HG03521 (cell line): Measurements from ENCODE around the gene TWNK.

Source experiments
- ATAC-seq: cut with Tn5 transposase; IDR thresholded peaks from one replicate; pipeline ENCODE4 v1.9.1; 2021; ENCODE audit warnings: mild to moderate bottlenecking, moderate library complexity; ENCODE audit not compliant: unreplicated experiment

TWNK gene

GRCh38 chr10:101010329-101010728, 23.0 kb downstream of the TWNK start:
- ATAC-seq, result no peak

GRCh38 chr10:101011517-101012423, 24.4 kb downstream of the TWNK start:
- ATAC-seq, result no peak

GRCh38 chr10:101012525-101013364, 25.4 kb downstream of the TWNK start:
- ATAC-seq, result no peak

GRCh38 chr10:101013365-101013825, 26.1 kb downstream of the TWNK start:
- no peak for ATAC-seq

- no peak for ATAC-seq
Measured at GRCh38 chr10:101014230-101014884, 27.0 kb downstream of the TWNK start.

- no peak for ATAC-seq
Measured at GRCh38 chr10:101014966-101015581, 27.7 kb downstream of the TWNK start.

- ATAC-seq, result no peak
Measured at GRCh38 chr10:101015582-101015973, 28.2 kb downstream of the TWNK start.

GRCh38 chr10:101016814-101017213, 29.5 kb downstream of the TWNK start:
- no peak for ATAC-seq

- ATAC-seq, result no peak
Measured at GRCh38 chr10:101018118-101018599, 30.8 kb downstream of the TWNK start.

- ATAC-seq, result no peak
Measured at GRCh38 chr10:101018600-101019439, 31.5 kb downstream of the TWNK start.

- no peak for ATAC-seq
Measured at GRCh38 chr10:101019440-101019703, 32.0 kb downstream of the TWNK start.

GRCh38 chr10:101020427-101021075, 33.2 kb downstream of the TWNK start:
- no peak for ATAC-seq

- ATAC-seq, result no peak
Measured at GRCh38 chr10:101021239-101021638, 33.9 kb downstream of the TWNK start.

- ATAC-seq, result no peak
Measured at GRCh38 chr10:101021692-101022251, 34.4 kb downstream of the TWNK start.

- ATAC-seq, result no peak
Measured at GRCh38 chr10:101022967-101023705, 35.8 kb downstream of the TWNK start.

- no peak for ATAC-seq
Measured at GRCh38 chr10:101027106-101027720, 39.9 kb downstream of the TWNK start.

- ATAC-seq, result no peak
Measured at GRCh38 chr10:101028446-101029337, 41.3 kb downstream of the TWNK start.
